Activated CD8-positive, alpha-beta memory T cell treated with anti-CD3 and anti-CD28 coated beads for 4 hours (primary cell): ENCODE results near the gene ERBB4.
"Not testable (repeated sequence)": the region's sequence is repeated elsewhere in the genome, so short reads cannot be mapped to it uniquely, and the experiment has no call there.

Experiments used
- DNase-seq, 2 donors: peaks; one replicate each; pipeline ENCODE4 v3.0.0-alpha.2; 2020; ENCODE audit warnings: low read depth in 2 of 2

ERBB4 gene

GRCh38 chr2:212146416-212146815 lies 392.2 kb downstream of the ERBB4 start:
- DNase-seq, result no peak

- DNase-seq, result no peak
Observed at GRCh38 chr2:212145121-212145520, 393.5 kb downstream of the ERBB4 start.

GRCh38 chr2:212142631-212143030 lies 396.0 kb downstream of the ERBB4 start:
- no peak for DNase-seq

DNA sequence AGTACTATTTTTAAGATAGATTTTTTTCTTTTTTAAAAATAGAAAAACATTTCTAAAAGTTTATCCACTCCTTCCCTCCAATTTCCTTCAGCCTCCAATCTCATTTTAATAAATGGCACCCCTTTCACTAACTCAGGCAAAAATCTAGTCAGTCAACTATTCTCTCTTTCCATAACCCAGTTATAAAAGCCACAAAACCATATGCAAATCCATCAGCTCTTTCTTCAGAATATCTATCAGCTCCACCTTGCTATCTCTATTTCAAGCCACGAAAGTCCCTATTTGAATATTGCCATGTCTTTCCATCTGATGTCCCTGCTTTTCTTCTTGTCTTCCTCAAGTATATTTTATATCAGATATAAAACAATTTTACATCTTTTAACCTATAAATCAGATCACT lies 397.1 kb downstream of the ERBB4 start:
- DNase-seq, result no peak

DNA sequence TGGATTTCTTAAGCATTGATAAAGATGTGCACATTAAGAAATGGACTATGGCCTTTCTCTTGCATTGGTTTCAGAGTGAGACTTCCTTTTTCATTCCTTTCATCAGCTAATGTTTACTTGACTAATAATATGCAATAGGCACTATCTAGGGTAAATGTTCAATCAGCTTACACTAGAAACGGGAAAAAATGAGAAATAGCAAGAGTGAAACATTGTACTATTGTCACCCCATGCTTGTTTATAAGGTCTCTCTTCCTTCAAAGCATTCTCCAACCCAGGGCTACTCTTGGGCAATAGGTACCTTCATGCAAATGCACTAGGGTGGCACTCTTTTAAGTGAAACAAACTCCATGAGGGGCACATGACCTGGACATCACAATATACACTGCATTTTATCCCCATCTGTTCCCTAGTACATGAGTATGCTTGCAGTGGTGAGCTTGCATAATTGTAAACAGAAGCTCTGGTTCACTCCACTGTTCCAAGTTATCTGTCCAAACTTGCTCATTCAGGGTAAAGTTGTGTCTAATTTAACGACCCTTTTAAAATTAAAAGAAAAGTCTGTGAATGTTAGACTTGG lies 402.3 kb downstream of the ERBB4 start:
- DNase-seq, result no peak

DNA sequence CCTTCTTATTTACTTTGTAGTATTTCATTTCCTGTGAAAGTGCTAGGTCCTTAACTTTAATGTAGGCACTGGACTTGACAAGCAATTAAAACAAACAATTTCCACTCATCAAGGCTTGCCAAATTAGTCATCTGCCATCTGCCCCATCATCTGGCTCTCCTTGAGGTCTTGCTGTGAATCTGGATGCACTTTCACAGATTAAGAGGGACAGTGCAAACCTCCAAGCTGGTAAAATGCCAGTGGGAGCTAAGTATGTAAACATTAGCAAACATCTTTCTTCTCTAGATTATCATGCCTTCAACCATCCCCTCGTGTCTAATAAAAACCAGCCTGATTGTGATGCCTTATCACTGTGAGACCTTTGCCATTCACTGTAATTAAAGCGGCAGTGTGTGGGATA lies 402.9 kb downstream of the ERBB4 start:
- no peak for DNase-seq

GRCh38 chr2:212133337-212133736 lies 405.3 kb downstream of the ERBB4 start:
- no peak for DNase-seq

DNA sequence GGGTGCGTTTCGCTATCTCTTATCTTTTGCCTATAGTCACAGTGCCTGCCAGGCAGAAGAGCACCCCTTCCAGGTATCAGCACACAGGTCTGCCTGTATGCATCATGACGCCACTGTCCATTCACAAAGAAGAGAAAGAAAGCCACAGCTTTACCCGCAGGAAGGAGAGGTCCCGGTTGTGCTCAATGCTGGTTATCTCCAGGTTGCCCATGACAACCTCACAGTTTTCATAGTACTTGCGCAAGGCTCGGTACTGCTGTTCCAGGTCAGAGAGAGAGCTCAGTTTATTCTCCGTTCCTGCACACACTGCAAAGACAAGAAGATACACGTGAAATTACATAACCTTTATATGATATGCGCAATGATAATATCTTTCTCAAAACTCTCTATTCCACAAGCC lies 414.0 kb downstream of the ERBB4 start:
- DNase-seq, result no peak

DNA sequence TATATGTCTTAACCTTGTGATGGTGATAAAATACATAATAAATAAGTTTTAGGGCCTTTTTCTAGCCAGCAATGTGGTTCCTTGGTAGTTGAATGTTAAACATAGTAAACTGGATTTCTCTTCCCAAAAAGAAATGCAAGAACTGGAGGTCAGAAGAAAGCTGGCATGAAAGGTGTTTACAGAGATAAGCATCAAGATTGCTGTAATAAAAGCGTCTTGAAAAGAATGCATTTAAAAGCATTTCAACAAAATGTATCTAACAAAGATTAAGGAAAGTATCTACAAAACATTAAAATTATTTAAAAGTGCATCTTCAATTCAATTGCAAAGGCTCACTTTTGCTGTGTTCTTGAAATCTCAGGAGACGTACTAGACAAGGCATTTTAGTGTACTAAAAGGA lies 419.0 kb downstream of the ERBB4 start:
- no peak for DNase-seq

- no peak for DNase-seq
Observed at GRCh38 chr2:212117926-212118325, 420.7 kb downstream of the ERBB4 start.

- no peak for DNase-seq
Observed at GRCh38 chr2:212114489-212114888, 424.1 kb downstream of the ERBB4 start.

DNA sequence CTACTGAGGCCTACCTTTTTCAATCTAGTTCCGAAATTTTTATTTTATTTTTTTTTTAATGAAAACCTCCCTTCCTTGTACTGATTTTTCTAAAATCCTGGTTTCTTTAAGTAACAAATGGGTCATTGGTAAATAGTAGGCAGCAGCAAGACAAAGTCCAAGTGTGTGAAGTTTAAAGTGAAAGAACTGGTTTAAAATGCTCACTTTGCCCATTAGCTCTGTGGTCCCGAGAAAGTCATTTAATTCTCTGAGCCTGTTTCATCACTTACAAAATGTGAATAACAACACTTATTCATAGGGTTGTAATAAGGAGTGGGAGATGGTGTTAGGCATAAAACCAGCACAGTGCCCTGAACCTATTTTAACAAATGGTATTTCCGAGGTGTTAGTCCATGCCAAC lies 426.2 kb downstream of the ERBB4 start:
- no peak for DNase-seq

- DNase-seq, result no peak
Observed at GRCh38 chr2:212109792-212110680, 428.6 kb downstream of the ERBB4 start.

GRCh38 chr2:212109217-212109616 lies 429.4 kb downstream of the ERBB4 start:
- no peak for DNase-seq

DNA sequence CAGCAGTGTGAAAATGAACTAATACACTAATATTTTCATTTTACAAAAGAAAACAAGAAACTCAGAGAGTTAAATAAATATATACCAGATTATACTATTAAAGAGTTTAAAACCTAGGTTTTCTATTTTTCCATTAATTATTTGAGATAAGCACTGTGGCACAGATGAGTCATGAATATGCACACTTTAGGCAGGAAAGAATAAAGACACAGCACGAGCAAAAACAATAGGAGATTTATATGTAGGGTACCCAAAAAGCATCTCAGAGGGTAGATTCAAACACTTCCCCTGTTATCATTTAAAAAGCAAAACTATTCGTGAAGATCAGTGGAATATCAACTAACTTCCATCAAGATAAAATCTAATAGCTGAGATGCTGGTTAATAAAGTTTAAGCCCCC lies 430.6 kb downstream of the ERBB4 start:
- DNase-seq, result no peak

DNA sequence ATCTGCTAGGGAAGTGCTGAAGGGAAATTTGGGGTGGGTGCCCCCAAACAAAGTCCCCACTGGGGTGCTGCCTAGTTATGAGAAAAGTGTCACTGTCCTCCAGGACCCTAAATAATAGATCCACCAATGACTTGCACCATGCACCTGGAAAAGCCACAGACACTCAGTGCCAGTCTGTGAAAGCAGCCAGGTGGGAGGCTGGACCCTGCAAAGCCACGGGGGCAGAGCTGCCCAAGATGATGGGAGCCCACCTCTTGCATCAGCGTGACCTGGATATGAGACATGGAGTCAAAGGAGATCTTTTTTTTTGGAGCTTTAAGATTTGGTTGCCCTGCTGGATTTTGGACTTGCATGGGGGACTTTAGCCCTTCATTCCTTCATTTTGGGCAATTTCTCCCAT lies 431.6 kb downstream of the ERBB4 start:
- DNase-seq, result no peak

DNA sequence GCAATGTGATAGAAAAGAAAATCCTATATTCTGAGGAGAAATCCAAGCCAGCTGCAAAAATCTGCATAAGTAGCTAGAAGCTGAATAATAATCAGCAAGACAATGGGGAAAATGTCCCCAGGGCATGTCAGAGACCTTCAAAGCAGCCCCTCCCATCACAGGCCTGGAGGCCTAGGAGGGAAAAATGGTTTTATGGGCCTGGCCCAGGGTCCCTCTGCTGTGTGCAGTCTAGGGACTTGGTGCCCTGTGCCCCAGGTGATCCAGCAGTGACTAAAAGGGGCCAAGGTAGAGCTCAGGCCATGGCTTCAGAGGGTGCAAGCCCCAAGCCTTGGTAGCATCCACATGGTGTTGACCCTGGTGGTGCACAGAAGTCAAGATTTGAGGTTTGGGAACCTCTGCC lies 432.1 kb downstream of the ERBB4 start:
- DNase-seq, result not testable (repeated sequence)

- DNase-seq, result no peak
Observed at GRCh38 chr2:212099658-212100057, 438.9 kb downstream of the ERBB4 start.

- DNase-seq, result no peak
Observed at GRCh38 chr2:212098966-212099365, 439.6 kb downstream of the ERBB4 start.

DNA sequence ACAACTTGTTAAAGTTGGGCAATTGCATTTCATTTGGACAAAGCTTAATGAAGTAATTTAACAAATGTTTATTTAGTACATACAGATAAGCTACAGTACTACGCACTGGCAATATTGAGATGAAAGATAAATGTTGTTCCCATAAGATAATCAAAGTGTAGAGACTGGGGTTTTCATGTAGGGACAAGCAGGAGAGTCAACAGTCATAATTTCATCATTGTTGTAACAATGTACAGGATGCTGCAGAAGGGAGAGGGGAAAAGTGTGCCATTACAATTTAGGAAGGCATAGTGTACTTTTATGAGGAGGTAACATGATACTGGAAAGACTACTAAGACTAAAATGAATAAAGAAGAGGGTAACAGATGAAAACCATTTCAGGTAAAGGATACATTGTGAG lies 441.6 kb downstream of the ERBB4 start:
- no peak for DNase-seq

GRCh38 chr2:212089873-212090272 lies 448.7 kb downstream of the ERBB4 start:
- DNase-seq, result no peak

DNA sequence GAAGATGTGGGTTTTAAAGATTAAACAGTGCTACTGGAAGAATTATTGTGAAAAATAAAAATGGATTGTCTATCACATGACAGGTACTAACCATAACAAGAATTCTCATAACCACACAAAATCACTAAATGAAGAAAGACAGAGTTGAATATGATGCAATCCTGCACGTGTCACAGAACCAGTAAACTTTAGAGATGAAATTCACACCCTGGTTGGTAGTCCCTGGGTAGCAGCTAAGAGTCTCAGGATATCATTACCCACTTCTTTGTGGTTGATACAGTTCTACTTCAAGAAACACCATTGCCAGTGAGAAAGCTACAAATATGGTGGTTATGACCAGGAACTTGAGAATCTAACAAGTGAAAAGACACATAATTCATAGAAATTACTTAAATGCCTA lies 450.2 kb downstream of the ERBB4 start:
- no peak for DNase-seq

- DNase-seq, result no peak
Observed at GRCh38 chr2:212083492-212083891, 455.1 kb downstream of the ERBB4 start.

- DNase-seq, result no peak
Observed at GRCh38 chr2:212078103-212078502, 460.5 kb downstream of the ERBB4 start.
